ENCODE data around the gene XRN1.
"Not testable (repeated sequence)": the region's sequence is repeated elsewhere in the genome, so short reads cannot be mapped to it uniquely, and the experiment has no call there.

DNA sequence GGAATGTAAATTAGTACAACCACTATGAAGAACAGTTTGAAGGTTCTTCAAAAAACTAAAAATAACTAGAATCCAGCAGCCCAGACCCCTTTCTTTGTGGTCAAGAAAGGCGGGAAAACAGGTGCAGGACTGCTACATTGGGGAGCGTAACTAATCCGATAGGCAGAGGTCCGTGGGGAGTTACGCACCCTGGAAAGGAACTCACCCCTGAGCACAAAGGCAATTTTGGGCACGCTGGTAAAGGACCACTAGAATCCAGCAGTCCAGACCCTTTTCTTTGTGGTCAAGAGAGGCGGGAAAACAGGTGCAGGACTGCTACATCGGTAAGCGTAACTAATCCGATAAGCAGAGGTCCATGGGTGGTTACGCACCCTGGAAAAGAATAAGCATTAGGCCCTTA, 9.7 kb downstream of the XRN1 start:
- not testable (repeated sequence) for TF ChIP-seq EZH2 (IDR thresholded peaks at IDR 0.05; ENCODE audit: low read length, unreplicated experiment); EZH2phosphoT487 (IDR thresholded peaks at IDR 0.05; ENCODE audit: borderline replicate concordance, low read length)
- TF ChIP-seq, protein P1, sequence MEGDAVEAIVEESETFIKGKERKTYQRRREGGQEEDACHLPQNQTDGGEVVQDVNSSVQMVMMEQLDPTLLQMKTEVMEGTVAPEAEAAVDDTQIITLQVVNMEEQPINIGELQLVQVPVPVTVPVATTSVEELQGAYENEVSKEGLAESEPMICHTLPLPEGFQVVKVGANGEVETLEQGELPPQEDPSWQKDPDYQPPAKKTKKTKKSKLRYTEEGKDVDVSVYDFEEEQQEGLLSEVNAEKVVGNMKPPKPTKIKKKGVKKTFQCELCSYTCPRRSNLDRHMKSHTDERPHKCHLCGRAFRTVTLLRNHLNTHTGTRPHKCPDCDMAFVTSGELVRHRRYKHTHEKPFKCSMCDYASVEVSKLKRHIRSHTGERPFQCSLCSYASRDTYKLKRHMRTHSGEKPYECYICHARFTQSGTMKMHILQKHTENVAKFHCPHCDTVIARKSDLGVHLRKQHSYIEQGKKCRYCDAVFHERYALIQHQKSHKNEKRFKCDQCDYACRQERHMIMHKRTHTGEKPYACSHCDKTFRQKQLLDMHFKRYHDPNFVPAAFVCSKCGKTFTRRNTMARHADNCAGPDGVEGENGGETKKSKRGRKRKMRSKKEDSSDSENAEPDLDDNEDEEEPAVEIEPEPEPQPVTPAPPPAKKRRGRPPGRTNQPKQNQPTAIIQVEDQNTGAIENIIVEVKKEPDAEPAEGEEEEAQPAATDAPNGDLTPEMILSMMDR (conservative IDR thresholded peaks at IDR 0.05; ENCODE audit: low read depth, low read length), result not testable (repeated sequence)

Measured in PC-3 (cell line).